ENCODE results near the gene TENT5D.
"Not testable (repeated sequence)": the region's sequence is repeated elsewhere in the genome, so short reads cannot be mapped to it uniquely, and the experiment has no call there.

Gene TENT5D
- long read RNA-seq, result 0 reads

DNA sequence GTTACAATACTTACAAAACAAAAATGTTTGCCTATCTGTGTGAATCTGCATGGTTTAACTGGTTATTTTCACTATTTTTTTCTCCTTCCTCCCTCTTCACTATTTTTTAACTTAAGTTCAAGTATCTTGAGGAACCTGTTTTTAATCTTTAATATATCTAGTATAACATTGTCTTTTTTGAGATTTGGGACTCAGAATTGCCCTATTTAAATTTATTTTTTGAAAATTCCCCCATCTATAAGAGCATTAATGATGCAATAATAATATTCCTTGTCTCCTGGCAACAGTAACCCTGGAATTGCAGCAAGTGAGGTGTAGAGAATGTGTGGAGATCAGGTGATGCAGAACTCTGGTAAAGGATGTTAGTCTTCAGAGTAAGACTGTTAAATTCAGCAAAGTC lies at the start of gene TENT5D:
Gene TENT5D (plus strand): TSS at position 301 of the 400 bp plus-strand sequence. CDS start 22,093 bp downstream, outside the sequence.
- Histone ChIP-seq H3K27ac (replicated peaks) (no peak within 1 kb of the TSS), H3K27me3 (ENCODE audit: insufficient read depth, poor library complexity, severe bottlenecking) (no peaks in the 10 kb centered on the region), H3K4me3 (replicated peaks; ENCODE audit: insufficient read depth, low read length) (no peak within 1 kb of the TSS)
- TF ChIP-seq POLR2AphosphoS5 (IDR thresholded peaks at IDR 0.05; ENCODE audit: low read depth) (no peak), GABPA (IDR thresholded peaks at IDR 0.05; ENCODE audit: low read depth) (no peak), SPI1 (IDR thresholded peaks at IDR 0.05; ENCODE audit: borderline replicate concordance, low read depth) (no peak)
- TF ChIP-seq, protein P1, sequence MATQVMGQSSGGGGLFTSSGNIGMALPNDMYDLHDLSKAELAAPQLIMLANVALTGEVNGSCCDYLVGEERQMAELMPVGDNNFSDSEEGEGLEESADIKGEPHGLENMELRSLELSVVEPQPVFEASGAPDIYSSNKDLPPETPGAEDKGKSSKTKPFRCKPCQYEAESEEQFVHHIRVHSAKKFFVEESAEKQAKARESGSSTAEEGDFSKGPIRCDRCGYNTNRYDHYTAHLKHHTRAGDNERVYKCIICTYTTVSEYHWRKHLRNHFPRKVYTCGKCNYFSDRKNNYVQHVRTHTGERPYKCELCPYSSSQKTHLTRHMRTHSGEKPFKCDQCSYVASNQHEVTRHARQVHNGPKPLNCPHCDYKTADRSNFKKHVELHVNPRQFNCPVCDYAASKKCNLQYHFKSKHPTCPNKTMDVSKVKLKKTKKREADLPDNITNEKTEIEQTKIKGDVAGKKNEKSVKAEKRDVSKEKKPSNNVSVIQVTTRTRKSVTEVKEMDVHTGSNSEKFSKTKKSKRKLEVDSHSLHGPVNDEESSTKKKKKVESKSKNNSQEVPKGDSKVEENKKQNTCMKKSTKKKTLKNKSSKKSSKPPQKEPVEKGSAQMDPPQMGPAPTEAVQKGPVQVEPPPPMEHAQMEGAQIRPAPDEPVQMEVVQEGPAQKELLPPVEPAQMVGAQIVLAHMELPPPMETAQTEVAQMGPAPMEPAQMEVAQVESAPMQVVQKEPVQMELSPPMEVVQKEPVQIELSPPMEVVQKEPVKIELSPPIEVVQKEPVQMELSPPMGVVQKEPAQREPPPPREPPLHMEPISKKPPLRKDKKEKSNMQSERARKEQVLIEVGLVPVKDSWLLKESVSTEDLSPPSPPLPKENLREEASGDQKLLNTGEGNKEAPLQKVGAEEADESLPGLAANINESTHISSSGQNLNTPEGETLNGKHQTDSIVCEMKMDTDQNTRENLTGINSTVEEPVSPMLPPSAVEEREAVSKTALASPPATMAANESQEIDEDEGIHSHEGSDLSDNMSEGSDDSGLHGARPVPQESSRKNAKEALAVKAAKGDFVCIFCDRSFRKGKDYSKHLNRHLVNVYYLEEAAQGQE (IDR thresholded peaks at IDR 0.05; ENCODE audit: insufficient replicate concordance, low read depth), result no peak
- TF ChIP-seq, protein P2, sequence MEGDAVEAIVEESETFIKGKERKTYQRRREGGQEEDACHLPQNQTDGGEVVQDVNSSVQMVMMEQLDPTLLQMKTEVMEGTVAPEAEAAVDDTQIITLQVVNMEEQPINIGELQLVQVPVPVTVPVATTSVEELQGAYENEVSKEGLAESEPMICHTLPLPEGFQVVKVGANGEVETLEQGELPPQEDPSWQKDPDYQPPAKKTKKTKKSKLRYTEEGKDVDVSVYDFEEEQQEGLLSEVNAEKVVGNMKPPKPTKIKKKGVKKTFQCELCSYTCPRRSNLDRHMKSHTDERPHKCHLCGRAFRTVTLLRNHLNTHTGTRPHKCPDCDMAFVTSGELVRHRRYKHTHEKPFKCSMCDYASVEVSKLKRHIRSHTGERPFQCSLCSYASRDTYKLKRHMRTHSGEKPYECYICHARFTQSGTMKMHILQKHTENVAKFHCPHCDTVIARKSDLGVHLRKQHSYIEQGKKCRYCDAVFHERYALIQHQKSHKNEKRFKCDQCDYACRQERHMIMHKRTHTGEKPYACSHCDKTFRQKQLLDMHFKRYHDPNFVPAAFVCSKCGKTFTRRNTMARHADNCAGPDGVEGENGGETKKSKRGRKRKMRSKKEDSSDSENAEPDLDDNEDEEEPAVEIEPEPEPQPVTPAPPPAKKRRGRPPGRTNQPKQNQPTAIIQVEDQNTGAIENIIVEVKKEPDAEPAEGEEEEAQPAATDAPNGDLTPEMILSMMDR (IDR thresholded peaks at IDR 0.05; ENCODE audit: insufficient read depth, low read length), result no peak
- no peak for DNase-seq (ENCODE audit: low read depth in 1 of 2, low spot score in 1 of 2)

DNA sequence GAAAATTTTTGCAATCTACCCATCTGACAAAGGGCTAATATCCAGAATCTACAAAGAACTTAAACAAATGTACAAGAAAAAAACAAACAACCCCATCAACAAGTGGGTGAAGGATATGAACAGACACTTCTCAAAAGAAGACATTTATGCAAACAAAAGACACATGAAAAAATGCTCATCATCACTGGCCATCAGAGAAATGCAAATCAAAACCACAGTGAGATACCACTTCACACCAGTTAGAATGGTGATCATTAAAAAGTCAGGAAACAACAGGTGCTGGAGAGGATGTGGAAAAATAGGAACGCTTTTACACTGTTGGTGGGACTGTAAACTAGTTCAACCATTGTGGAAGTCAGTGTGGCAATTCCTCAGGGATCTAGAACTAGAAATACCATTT lies 34.6 kb upstream of the TENT5D start:
- not testable (repeated sequence) for H3K4me3 ChIP-seq (replicated peaks; ENCODE audit: insufficient read depth, low read length); H3K27ac ChIP-seq (replicated peaks)

DNA sequence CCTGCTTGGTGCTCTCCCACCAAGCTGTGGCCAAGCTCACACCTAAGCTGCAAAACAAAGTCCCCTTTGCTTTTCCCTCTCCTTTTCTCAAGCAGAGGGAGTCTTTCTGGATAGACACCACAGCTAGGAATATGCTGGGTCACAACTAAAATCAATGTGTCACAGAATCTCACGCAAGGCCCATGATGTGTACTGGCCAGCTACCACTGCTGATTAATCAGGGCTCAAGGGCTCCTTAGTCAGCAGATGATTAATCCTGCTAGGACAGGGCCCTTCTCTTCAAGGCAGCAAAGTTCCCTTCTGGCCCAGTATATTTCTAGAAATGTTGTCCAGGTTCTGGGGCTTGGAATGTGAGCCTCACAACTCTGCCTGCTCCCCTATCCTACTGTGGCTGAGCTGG lies 32.0 kb upstream of the TENT5D start:
- H3K27ac ChIP-seq (replicated peaks), result no peak overlapping the region
- no peaks in the 10 kb centered on the region for H3K27me3 ChIP-seq (ENCODE audit: insufficient read depth, poor library complexity, severe bottlenecking)
- TF ChIP-seq POLR2AphosphoS5 (IDR thresholded peaks at IDR 0.05; ENCODE audit: low read depth) (no peak), SPI1 (IDR thresholded peaks at IDR 0.05; ENCODE audit: borderline replicate concordance, low read depth) (no peak), GABPA (IDR thresholded peaks at IDR 0.05; ENCODE audit: low read depth) (no peak)
- TF ChIP-seq, protein P2 (IDR thresholded peaks at IDR 0.05; ENCODE audit: insufficient read depth, low read length), result no peak
- TF ChIP-seq, protein P1 (IDR thresholded peaks at IDR 0.05; ENCODE audit: insufficient replicate concordance, low read depth), result no peak
- no peak overlapping the region for H3K4me3 ChIP-seq (replicated peaks; ENCODE audit: insufficient read depth, low read length)
- no peak for DNase-seq (ENCODE audit: low read depth in 1 of 2, low spot score in 1 of 2)

More for the DNA sequence above, 34.6 kb upstream of the TENT5D start:
- not testable (repeated sequence) for H3K27me3 ChIP-seq (ENCODE audit: insufficient read depth, poor library complexity, severe bottlenecking); DNase-seq (ENCODE audit: low read depth in 1 of 2, low spot score in 1 of 2)

DNA sequence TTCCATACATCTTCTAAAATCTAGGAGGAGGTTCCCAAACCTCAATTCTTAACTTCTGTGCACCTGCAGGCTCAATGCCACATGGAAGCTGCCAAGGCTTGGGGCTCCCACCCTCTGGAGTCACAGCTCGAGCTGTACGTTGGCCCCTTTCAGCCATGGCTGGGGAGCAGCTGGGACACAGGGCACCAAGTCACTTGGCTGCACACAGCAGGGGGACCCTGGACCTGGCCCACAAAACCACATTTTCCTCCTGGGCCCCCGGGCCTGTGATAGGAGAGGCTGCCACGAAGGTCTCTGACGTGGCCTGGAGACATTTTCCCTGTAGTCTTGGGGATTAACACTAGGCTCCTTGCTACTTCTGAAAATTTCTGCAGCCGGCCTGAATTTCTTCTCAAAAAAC lies 8.2 kb upstream of the TENT5D start:
- no peak for DNase-seq (ENCODE audit: low read depth in 1 of 2, low spot score in 1 of 2)
- no peak overlapping the region for H3K27ac ChIP-seq (replicated peaks)
- no peak overlapping the region for H3K4me3 ChIP-seq (replicated peaks; ENCODE audit: insufficient read depth, low read length)
- H3K27me3 ChIP-seq (ENCODE audit: insufficient read depth, poor library complexity, severe bottlenecking), result no peaks in the 10 kb centered on the region
- TF ChIP-seq POLR2AphosphoS5 (IDR thresholded peaks at IDR 0.05; ENCODE audit: low read depth) (no peak), GABPA (IDR thresholded peaks at IDR 0.05; ENCODE audit: low read depth) (no peak), SPI1 (IDR thresholded peaks at IDR 0.05; ENCODE audit: borderline replicate concordance, low read depth) (no peak)
- TF ChIP-seq, protein P1 (IDR thresholded peaks at IDR 0.05; ENCODE audit: insufficient replicate concordance, low read depth), result no peak
- TF ChIP-seq, protein P2 (IDR thresholded peaks at IDR 0.05; ENCODE audit: insufficient read depth, low read length), result no peak

All from HL-60 (cell line).